ENCODE data around the gene ZSCAN30.

DNA sequence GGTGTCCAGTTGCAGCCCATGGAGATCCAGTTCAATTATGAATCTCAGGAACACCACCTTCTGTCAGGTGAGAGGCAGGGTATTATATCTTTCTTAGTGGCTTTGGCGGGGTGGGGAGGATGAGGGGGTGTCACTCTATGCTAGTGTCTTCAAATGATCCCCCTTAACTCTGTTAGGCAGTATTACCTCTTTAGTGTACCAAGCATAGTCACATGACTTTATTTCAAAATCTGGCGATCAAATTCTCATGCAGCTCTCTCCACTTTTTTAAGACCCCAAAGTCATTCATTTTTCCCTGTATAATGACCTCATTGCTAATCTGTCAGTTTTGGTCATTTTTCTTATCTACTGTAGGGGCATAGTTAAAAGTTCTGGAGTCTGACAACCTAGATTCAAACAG, 1.1 kb upstream of the ZSCAN30 start:
- TF ChIP-seq, protein P1, sequence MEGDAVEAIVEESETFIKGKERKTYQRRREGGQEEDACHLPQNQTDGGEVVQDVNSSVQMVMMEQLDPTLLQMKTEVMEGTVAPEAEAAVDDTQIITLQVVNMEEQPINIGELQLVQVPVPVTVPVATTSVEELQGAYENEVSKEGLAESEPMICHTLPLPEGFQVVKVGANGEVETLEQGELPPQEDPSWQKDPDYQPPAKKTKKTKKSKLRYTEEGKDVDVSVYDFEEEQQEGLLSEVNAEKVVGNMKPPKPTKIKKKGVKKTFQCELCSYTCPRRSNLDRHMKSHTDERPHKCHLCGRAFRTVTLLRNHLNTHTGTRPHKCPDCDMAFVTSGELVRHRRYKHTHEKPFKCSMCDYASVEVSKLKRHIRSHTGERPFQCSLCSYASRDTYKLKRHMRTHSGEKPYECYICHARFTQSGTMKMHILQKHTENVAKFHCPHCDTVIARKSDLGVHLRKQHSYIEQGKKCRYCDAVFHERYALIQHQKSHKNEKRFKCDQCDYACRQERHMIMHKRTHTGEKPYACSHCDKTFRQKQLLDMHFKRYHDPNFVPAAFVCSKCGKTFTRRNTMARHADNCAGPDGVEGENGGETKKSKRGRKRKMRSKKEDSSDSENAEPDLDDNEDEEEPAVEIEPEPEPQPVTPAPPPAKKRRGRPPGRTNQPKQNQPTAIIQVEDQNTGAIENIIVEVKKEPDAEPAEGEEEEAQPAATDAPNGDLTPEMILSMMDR (IDR thresholded peaks at IDR 0.05; ENCODE audit: low read length) = no peak
- TF ChIP-seq EZH2 (IDR thresholded peaks at IDR 0.05; ENCODE audit: borderline replicate concordance, low read length) = no peak

Data from OCI-LY1 (cell line).